Peyer's patch (tissue), 4 donors: ENCODE measurements around the gene GGTLC1. TPM values are rescaled to one million over a fixed set of nuclear protein-coding genes. Genes with fewer than 3 reads are reported as not detected.
"Not testable (repeated sequence)": the region's sequence is repeated elsewhere in the genome, so short reads cannot be mapped to it uniquely, and the experiment has no call there.

ENCODE experiments used
- DNase-seq, 3 donors: peaks; one replicate each; pipeline ENCODE4 v3.0.0-alpha.2; 2017 to 2019
- H3K27ac ChIP-seq, 4 donors: fragments of 200-600 bp; sonication (generic); one replicate each; pipeline ENCODE4 v1.5.1; 2016 to 2019
- H3K27me3 ChIP-seq, 2 donors: fragments of 200-600 bp; sonication (generic); one replicate each; pipeline ENCODE4 v1.5.1; 2019
- H3K36me3 ChIP-seq, 3 donors: fragments of 200-600 bp; sonication (generic); one replicate each; pipeline ENCODE4 v1.5.1; 2016 to 2019
- H3K4me1 ChIP-seq, 4 donors: fragments of 200-600 bp; sonication (generic); one replicate each; pipeline ENCODE4 v1.5.1; 2016 to 2019
- H3K4me3 ChIP-seq, 4 donors: fragments of 200-600 bp; sonication (generic); 1 replicate in 3 of 4; 2 replicates in 1 of 4; pipeline ENCODE4 v1.5.1; 2016 to 2019; ENCODE audit warnings: mild to moderate bottlenecking in 1 of 4
- H3K9me3 ChIP-seq, 4 donors: fragments of 200-600 bp; sonication (generic); one replicate each; pipeline ENCODE4 v1.5.1; 2016 to 2019; ENCODE audit warnings: mild to moderate bottlenecking in 1 of 4
- POLR2A ChIP-seq, 2 donors: fragments of 450-650 bp; IDR thresholded peaks; one replicate each; pipeline ENCODE4 v1.5.1; 2017; ENCODE audit warnings: antibody characterized with exemption in 2 of 2, mild to moderate bottlenecking in 2 of 2, moderate library complexity in 2 of 2
- total RNA-seq, 4 donors: library from RNA; depleted of rRNA; stranded (reverse); fragments of >200 nt; gene quantifications; one replicate each; pipeline ENCODE4 v1.1.0, GENCODE V29; 2016
- TF ChIP-seq, protein P1 (sequence below), 6 experiments: fragments of 450-650 bp in 4 of 6; fragments of 200-600 bp in 2 of 6; sonication (generic) in 1 of 6; IDR thresholded peaks; one replicate each; pipeline ENCODE4 v1.5.1; 2017 to 2019; ENCODE audit warnings: antibody characterized with exemption in 6 of 6, mild to moderate bottlenecking in 3 of 6, moderate library complexity in 1 of 6

The GGTLC1 gene
- total RNA-seq, 4 donors from 2014 or later, result not detected

- no peak for DNase-seq
- Histone ChIP-seq H3K27me3 (no peaks in the 10 kb centered on the region), H3K4me1 (no peaks in the 10 kb centered on the region), H3K36me3 (no peaks in the 10 kb centered on the region), H3K9me3 (no peaks in the 10 kb centered on the region), H3K27ac (no peak overlapping the region), H3K4me3 (no peak overlapping the region)
- TF ChIP-seq, protein P1, sequence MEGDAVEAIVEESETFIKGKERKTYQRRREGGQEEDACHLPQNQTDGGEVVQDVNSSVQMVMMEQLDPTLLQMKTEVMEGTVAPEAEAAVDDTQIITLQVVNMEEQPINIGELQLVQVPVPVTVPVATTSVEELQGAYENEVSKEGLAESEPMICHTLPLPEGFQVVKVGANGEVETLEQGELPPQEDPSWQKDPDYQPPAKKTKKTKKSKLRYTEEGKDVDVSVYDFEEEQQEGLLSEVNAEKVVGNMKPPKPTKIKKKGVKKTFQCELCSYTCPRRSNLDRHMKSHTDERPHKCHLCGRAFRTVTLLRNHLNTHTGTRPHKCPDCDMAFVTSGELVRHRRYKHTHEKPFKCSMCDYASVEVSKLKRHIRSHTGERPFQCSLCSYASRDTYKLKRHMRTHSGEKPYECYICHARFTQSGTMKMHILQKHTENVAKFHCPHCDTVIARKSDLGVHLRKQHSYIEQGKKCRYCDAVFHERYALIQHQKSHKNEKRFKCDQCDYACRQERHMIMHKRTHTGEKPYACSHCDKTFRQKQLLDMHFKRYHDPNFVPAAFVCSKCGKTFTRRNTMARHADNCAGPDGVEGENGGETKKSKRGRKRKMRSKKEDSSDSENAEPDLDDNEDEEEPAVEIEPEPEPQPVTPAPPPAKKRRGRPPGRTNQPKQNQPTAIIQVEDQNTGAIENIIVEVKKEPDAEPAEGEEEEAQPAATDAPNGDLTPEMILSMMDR (IDR thresholded peaks at IDR 0.05), result no peak
- TF ChIP-seq POLR2A (IDR thresholded peaks at IDR 0.05), result no peak
These were observed 13.3 kb upstream of the GGTLC1 start for GRCh38 chr20:24001712-24002405.

DNA sequence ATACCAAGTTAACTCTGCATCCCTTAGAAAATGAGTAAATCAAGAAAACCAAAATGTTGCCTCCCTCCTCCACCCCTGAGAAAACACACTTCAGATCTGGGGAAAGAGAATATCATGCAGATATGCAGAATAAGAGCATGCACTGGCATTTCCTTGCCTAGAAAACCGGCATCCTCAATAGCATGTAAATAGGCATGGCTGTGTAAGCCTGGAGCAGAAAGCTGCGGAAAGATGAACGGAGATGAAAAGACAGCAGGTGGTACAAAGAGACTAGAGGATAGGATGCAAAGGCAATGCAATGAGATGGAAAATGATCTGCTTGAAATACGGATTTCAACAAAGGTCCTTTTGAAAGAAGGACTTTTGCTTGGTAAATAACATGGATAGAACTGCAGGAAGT is 10.3 kb upstream of the GGTLC1 start:
- TF ChIP-seq, protein P1 (IDR thresholded peaks at IDR 0.05), result no peak
- TF ChIP-seq POLR2A (IDR thresholded peaks at IDR 0.05), result no peak

DNA sequence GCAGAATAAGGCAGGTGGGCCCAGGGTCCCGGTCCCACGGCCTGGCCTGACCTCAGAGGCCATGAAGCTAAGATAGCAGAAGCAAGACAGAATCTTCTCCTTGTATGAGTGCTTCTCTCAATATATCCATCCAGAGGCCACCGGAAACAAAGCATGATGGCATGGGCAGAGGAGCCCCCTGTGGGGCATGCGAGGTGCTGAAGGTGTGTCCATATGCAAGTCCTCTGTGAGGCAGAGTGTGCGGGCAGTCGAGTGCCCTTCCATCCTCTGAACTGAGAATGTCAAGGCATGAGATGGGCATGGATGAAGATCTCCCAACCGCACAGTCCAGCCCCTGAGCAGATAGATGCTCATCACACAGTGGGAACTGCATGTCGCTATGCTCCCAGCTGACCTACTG is 9.8 kb upstream of the GGTLC1 start:
- Histone ChIP-seq H3K27me3 (no peaks in the 10 kb centered on the region), H3K27ac (no peak overlapping the region), H3K9me3 (no peaks in the 10 kb centered on the region), H3K4me3 (no peak overlapping the region), H3K4me1 (no peaks in the 10 kb centered on the region), H3K36me3 (no peaks in the 10 kb centered on the region)
- no peak for DNase-seq
- TF ChIP-seq POLR2A (IDR thresholded peaks at IDR 0.05), result no peak

More for the DNA sequence above, 10.3 kb upstream of the GGTLC1 start:
- DNase-seq, result no peak
- Histone ChIP-seq H3K27ac (no peak overlapping the region), H3K27me3 (no peaks in the 10 kb centered on the region), H3K9me3 (no peaks in the 10 kb centered on the region), H3K4me3 (no peak overlapping the region), H3K36me3 (no peaks in the 10 kb centered on the region), H3K4me1 (no peaks in the 10 kb centered on the region)

GRCh38 chr20:23995905-23996666 is 7.5 kb upstream of the GGTLC1 start:
- DNase-seq, result peak; percentile 49 to 82 (median 63)
- no peak overlapping the region for H3K27ac ChIP-seq

GRCh38 chr20:23995291-23995690 is 6.7 kb upstream of the GGTLC1 start:
- not testable (repeated sequence) for H3K4me1 ChIP-seq, H3K27me3 ChIP-seq, H3K27ac ChIP-seq, H3K4me3 ChIP-seq, H3K36me3 ChIP-seq, H3K9me3 ChIP-seq, DNase-seq

More at GRCh38 chr20:23995905-23996666, 7.5 kb upstream of the GGTLC1 start:
- Histone ChIP-seq H3K4me1 (no peaks in the 10 kb centered on the region), H3K27me3 (no peaks in the 10 kb centered on the region), H3K4me3 (no peak overlapping the region), H3K9me3 (no peaks in the 10 kb centered on the region), H3K36me3 (no peaks in the 10 kb centered on the region)
- TF ChIP-seq, protein P1 (IDR thresholded peaks at IDR 0.05), result peak; percentile 56 to 85 (median 66)
- no peak for TF ChIP-seq POLR2A (IDR thresholded peaks at IDR 0.05)

GRCh38 chr20:23994001-23994633 is 5.5 kb upstream of the GGTLC1 start:
- not testable (repeated sequence) for H3K36me3 ChIP-seq, DNase-seq, H3K4me3 ChIP-seq, H3K27me3 ChIP-seq, H3K27ac ChIP-seq, H3K9me3 ChIP-seq, H3K4me1 ChIP-seq

GRCh38 chr20:23993440-23993839 is 4.9 kb upstream of the GGTLC1 start:
- H3K4me1 ChIP-seq, DNase-seq, H3K27me3 ChIP-seq, H3K27ac ChIP-seq, H3K4me3 ChIP-seq, H3K9me3 ChIP-seq, H3K36me3 ChIP-seq: not testable (repeated sequence)

DNA sequence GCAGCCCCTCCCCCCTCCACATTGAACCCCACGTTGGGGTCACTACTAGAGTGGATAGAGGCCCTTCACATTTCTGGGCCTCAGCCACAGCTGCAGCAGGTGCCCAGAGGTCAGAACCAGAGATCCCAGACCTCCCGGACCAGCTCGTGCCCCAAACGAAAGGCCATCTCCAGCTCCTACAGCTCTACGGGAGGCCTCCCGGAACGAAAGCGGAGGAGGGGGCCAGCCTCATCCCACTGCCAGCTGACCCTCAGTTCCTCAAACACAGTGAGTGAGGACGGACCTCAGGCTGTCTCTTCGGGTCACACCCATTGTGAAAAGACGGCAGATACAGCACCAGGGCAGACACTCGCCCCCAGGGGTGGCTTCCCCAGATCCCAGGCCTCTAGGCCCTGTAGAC is 1.7 kb upstream of the GGTLC1 start:
- H3K4me1 ChIP-seq, DNase-seq, H3K4me3 ChIP-seq, H3K27ac ChIP-seq, H3K27me3 ChIP-seq, H3K9me3 ChIP-seq, H3K36me3 ChIP-seq: not testable (repeated sequence)

DNA sequence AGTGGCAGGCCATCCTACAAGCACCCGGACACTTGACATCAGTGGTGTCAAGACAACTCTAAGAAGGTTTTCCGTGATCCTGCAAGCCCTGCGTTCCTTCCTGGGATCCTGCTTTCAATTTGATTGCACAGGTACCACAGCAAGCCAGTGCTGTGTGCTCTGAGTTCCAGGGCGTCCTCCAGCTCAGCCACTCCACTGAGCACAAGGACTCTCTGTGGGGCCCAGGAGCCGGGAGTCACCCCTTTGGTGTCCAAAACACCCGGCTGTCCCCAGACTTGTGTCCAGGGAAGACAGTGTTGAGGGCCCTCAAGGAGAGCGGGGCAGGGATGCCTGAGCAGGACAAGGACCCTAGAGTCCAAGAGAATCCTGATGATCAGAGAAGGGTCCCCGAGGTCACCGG is 387 bp upstream of the GGTLC1 start:
- not testable (repeated sequence) for H3K36me3 ChIP-seq, H3K4me3 ChIP-seq, H3K27me3 ChIP-seq, H3K27ac ChIP-seq, H3K9me3 ChIP-seq, H3K4me1 ChIP-seq, DNase-seq

- not testable (repeated sequence) for H3K9me3 ChIP-seq, H3K27ac ChIP-seq, H3K36me3 ChIP-seq, DNase-seq, H3K4me1 ChIP-seq, H3K4me3 ChIP-seq, H3K27me3 ChIP-seq
These were observed 1.9 kb downstream of the GGTLC1 start for GRCh38 chr20:23986716-23987115.

- H3K27me3 ChIP-seq, H3K27ac ChIP-seq, H3K9me3 ChIP-seq, H3K4me1 ChIP-seq, H3K36me3 ChIP-seq, H3K4me3 ChIP-seq, DNase-seq: not testable (repeated sequence)
These were observed 2.3 kb downstream of the GGTLC1 start for GRCh38 chr20:23986310-23986709.
